HG02938 (cell line): Measurements from ENCODE around the gene UBE2QL1.

Source experiments
- ATAC-seq: cut with Tn5 transposase; IDR thresholded peaks from one replicate; pipeline ENCODE4 v1.9.1; 2021; ENCODE audit warnings: mild to moderate bottlenecking, moderate library complexity; ENCODE audit not compliant: unreplicated experiment

UBE2QL1 gene

DNA sequence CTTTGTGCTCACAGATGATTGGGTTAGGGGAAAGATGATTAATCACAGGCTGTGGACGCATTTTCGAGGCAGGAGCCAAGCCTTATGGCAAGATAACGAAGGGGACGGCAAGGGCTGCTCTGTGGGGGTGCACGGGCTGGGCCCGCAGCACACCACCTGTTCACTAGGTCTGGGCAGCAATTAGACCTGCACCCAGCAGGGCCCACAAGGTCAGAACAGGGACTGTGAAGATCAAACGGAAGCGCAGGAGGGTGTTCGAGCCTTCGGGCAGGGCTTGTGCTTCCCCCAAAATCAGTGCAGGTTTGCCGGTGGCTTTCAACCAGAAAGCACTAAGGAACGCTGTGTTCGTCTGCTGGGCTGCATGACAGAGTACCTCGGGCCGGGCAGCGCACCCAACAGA lies 73.7 kb downstream of the UBE2QL1 start:
- ATAC-seq: no peak

DNA sequence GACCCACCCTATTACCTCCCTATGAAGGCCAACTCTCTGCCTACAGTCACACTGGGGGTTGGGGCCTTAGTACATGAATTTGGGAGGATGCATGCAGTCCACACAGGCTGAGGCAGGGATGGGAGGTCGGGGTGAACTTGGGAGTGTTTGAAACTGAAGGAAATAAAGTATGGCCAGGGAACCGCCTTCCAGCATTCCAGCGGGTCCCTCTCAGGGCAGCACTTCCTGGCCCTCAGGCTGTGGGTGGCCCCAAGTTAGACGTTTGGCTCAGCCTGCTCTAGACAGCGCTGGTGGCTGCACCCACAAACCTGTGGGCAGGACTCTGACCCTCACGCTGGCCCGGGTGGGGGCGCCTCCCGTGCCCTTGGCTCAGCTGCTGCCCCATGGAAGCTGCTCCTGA lies 74.3 kb downstream of the UBE2QL1 start:
- no peak for ATAC-seq

DNA sequence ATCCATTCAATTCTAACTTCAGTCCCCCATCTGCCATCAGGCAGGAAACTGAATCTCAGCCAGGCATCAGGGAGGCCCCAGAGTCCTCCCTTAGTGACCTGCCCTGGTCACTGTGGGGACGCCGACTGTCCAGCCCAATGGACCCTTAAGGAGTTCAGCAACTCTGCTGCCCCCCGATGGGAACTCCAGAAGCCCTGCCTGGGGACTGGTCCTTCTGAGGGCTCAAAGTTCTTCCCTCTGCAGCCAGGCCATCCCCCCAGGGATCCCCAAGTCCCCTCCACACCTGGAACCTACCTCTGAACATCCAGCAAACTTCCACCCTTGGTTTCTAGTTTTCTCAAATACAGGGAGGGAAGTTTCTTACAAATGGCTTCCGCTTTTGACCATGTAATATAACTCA lies 76.8 kb downstream of the UBE2QL1 start:
- no peak for ATAC-seq

DNA sequence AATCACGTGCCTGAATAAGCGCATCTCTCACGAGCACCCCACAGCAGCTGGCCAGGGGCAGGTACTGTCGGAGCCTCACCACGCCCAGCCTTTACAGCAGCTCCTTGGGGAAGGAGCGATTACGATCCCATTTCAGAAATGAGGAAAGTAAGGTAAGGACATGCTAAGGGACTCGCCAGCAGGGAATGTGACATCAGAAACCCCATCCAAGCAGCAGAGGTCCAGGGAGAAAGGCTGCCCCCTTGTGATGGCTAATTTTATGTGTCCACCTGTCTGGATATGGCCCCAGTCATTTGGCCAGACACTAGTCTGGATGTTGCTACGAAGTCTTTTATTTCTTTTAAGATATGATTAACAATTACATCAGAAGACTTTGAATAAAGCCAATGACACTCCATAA lies 77.3 kb downstream of the UBE2QL1 start:
- ATAC-seq: no peak

DNA sequence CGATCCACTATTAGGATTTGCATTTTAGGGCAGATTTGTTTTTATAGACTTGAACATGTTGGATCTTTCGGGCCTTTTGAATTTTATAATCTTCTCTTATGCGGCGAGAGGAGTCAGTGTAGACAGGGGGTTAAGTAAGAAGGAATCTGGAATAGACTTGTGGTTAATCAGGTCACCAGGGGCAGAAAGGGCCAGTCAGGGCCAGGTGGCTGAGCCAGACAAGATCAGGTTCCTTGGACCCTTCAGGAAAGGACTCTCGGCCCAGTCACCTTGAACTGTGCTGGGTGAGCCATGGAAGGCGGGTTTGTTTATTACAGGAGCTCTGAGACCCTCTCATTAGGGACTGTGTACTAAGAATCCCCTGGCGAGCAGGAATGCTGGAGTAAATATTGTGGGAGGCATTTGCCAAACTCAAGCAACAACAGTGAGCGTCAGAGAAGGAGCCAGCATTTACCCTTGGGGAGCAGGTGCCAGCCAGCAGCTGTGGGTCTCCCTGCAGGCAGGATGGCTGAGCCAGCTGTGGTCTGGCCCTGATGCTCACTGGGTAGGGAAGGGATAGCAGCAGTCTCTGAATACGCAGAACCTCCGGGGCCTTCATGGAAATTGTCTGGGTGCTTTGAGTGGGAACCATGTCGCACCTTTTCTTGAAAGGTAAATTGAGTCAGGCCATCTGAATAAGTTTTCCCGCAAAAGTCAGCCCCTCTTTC lies 79.2 kb downstream of the UBE2QL1 start:
- ATAC-seq: no peak

DNA sequence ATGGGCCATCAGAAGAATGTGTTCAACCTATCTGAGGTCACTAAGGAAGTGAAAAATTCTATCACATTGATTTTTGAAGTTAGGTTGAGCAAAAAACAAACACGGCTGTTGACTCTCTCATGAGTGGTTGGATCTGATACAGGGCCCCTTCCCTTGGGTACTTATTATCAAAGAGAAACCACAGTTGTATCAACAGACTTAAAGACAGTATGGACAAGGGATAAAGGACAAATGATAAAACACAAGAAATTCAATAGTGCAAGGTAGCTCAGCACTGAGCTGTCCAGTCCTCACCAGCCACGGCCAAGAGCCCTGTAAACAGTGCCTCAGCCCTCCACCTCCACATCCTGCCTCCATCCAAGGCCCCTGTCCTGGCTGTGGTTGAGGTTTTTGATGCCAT lies 86.9 kb downstream of the UBE2QL1 start:
- ATAC-seq: no peak

DNA sequence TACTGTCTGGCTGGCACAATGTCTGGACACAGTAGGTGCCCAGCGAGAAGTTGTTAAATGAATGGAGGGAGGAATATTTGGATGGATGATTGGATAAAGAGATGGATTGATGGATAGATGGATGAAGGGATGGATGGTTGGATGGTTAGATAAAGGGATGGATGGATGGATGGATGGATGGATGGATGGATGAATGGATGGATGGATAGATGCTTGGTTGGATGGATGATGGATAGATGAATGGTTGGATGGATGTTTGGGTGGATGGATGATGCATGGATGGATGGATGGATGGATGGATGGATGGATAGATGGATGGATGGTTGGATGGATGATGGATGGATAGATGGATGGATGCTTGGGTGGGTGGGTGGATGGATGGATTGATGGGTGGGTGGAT lies 90.4 kb downstream of the UBE2QL1 start:
- ATAC-seq: no peak

DNA sequence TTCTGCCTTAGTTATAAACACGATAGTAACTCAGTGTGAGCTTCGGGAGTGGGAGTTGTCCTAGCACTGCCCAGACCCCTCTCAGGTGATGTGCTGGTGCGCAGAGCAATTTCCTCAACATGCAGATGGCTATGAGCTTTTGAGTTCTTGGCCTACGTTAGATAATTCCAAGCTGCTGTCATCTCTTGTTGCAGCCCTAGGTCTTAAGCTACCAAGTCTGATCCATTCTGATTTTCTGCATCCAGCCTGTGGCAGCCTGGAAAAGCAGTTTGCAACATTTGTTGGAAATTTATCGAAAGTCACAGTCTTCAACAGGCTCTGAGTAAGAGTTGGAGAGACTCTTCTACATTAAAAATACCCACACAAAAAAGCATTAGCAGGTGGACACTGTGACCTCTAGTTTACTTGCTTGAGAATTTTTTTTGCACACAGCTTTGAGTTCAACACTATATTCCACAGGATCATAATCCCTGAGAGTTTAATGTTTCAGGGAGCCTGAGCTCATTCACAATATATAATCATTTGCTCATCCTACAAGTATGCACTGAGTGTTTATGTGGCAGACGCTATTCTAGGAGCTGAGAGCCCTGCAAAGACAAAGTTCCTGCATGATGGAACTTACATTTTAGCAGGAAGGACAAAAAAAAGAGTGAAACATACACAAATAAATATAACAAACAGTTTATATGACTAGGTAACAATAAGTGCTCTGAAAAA lies 91.6 kb downstream of the UBE2QL1 start:
- no peak for ATAC-seq

DNA sequence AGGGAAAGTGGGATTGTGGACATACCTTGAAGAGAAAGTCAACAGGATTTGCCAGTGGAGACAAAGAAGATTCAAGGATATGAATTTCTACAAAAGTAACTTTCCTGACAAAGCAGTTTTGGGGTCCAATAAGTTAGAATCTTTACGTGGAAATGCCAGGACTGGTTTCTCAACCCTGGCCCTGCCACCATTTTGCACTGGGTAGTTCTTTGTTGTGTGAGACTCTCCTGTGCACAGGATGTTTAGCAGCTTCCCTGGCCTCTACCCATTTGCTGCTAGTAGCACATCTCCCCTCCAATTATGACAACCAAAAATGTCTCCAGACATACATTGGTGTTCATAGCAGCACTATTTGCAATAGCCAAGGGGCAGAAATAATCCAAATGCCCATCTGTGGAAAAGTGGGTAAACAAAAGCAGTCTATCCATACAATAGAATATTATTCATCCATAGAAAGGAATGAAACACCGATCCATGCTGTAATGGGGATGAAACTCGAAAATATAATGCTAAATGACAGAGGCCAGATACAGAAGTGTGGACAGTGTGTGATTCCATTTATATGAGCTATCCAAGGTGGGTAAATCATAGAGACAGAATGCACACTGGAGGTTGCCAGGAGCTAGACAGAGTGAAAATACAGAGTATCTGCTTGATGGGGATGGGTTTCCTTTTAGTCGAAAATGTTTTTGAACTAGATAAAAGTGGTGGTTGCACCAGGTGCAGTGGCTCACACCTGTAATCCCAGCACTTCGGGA lies 92.8 kb downstream of the UBE2QL1 start:
- ATAC-seq: no peak

DNA sequence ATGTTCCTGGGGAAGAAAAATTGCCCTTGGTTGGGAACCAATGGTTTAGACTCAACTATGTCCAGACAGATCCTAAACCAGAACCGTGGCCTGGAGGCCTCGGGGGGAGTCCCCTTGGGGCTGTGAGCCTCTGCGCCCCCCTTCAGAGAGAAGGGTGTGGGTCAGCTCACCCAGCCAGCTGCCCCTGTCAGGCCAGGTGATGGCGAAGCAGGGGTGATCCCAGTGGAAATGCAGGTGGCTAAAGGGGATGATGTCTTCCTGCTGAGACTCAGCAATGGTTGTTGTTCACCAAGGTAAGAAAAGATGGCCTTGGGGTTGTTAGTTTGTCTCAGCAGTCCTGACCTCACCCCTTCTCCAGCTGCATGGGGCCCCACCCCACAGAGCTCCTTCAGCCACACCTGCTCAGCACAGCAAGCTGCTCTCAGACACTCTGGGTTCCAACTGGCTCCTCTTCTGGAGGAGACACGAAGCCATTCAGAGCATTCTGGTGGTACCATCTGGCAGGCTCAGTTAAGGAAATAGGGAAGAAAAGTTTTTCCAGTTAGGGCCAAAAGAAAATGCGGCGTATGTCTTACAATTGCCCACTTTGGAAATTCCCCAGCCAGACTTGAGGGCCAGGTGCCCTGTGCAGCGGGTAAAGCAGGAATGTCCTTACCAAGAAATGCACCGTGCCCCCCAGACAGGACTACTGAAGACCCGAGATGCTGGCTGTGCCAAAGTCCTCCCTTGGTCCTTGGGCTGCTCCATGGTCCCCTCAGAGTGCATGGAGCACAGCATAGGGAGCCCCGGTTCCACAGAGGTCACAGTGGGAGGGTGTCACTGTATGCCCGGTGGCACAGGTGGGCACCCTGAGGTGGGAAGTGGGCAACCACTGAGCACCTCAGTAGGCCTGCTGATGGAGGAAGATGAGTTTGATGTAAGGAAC lies 94.0 kb downstream of the UBE2QL1 start:
- no peak for ATAC-seq

DNA sequence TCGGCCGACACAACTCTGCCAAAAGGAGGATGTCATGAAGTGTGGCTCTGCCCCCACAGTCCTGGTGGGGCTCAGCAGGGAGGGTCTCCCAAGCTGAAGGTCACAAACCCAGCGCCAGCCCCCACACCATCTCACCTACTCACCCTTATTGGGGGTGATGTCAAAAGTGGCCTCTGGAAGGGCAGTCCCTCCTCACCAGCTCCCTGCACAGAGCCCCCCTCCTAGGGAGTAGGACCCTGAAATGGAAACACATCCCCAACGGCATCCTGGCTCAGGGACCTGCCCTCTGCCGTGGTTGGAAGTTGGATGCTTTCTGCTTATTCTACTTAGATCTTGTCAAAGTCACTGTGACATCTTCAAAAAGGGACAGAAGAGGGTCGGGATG lies 94.7 kb downstream of the UBE2QL1 start:
- ATAC-seq: no peak

DNA sequence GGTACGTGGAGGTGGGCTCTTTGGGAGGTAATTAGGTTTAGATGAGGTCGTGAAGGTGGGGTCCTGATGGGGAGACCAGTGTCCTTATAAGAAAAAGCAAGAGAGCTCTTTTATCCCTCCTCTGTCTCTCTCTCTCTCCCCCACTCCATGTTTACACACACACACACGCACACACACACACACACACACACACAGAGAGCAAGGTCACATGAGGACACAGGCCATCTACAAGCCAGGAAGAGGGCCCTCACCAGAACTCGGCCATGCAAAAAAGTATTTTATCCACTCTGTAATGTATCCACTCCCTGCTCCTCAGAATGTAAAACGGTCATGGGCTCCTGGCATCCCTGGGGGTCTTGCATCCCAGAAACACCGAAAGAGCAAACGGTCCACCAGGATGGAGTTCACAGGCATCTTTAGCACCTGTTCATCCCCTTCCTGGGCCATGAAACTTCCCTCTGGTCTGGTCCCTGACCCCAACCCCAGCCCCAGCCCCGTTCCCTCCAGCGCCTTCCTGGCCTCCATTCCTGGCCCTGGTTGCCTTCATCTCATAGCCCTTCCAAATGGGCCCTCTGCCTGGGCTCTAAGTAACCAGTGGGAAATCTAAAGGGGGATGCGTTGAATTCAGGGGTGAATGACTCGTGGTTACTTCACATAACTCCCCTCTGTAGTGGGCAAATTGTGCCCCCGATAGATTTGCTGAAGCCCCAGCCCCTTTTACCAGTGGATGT lies 95.3 kb downstream of the UBE2QL1 start:
- no peak for ATAC-seq
